Daoy (cell line): ENCODE data around the gene NARS2. TPM values are rescaled to one million over a fixed set of nuclear protein-coding genes. Genes with fewer than 3 reads are reported as not detected.

Source experiments
- DNase-seq: peaks from one replicate; pipeline ENCODE4 v3.0.0-alpha.2; 2015; ENCODE audit warnings: low read depth
- total RNA-seq: library from RNA; depleted of rRNA; stranded (reverse); fragments of >200 nt; shearing (Covaris generic); gene quantifications from 2 replicates; pipeline ENCODE4 v1.2.3, GENCODE V29; 2014

Gene NARS2
- total RNA-seq, 1 experiment from 2014 or later, result 35.8 TPM

DNA sequence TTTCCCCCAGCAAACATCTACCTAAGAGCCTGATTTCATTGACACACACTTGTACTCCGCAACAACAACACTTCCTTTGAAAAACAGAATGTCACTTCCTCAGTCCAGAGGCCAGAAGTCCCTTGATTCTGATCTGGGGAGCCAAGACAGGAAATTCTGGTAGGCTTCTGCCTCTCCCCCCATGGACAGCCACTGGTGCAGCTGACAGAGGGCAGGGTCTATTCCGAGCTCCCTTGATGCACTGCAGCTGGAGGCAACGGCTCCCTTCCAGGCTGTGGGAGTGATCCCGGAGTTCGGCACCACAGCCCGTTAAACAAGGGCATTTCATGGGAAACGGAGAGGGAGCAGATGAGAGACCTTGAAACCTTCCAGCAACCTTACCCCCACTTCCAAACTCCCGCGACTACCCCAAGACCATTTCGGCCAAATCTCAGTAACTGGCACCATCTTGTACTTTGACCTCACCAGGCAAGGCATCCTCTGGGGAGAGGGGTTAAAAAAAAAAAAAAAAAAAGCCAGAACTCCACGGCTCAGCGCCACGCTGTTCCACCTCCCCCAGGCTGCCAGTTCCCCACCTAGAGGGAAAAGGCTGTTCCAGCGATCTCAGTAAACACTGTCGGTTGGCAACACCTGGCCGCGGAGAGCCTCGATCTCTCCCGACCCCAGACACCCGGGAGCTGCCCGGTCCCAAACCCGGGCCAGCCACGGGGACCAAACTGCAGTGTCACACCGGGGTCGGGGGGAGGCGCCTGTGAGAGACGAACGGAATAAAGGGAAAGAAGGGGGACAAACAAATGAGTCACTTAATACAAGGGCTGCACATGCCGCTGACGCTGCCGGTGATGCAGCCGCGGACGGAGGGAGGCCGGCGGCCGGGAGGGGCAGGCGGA lies 158.1 kb downstream of the NARS2 start:
- DNase-seq, result peak; percentile 87

- DNase-seq, result no peak
Measured at GRCh38 chr11:78415338-78415737, 159.3 kb downstream of the NARS2 start.

DNA sequence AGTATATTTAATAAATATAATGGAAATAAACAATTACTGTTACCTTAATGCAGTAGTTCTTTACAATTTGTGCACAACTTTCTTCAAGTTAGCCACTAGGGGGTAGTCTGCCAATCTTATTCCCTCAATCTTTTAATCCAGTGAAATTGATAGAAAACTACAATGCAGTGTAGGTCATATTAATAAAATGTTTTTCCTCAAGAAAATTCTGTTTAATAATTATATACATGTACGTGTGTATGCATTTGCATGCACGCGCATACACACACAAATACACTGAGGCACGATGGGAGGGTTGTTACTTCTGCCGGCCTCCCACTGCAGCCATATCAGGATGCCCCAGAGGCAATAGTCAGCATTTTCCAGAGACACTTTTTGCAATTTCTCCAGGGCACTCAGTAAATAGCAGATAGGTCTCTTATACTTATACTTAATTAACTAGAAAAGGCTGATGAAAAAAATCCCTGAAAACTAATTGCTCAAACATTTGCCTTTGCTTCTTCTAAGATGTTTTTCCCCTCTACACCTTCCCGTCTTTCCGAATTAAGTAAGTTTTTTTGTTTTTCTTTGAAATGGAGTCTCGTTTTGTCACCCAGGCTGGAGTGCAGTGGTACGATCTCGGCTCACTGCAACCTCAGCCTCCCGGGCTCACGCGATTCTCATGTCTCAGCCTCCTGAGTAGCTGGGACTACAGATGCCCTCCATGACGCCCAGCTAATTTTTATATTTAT lies 160.2 kb downstream of the NARS2 start:
- DNase-seq, result no peak

DNA sequence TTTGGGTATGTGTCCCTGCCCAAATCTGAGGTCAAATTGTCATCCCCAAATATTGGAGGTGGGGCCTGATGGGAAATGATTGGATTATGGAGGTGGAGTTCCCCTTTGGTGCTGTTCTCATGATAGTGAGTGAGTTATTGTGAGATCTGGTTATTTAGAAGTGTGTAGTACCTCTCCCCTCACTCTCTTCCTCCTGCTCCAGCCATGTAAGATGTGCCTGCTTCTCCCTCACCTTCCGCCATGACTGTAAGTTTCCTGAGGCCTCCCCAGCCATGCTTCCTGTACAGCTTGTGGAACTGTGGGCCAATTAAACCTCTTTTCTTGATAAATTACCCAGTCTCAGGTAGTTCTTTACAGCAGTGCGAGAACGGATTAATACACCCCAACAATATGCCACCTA lies 166.0 kb downstream of the NARS2 start:
- DNase-seq, result no peak

GRCh38 chr11:78406568-78407196 lies 168.0 kb downstream of the NARS2 start:
- DNase-seq, result no peak

DNA sequence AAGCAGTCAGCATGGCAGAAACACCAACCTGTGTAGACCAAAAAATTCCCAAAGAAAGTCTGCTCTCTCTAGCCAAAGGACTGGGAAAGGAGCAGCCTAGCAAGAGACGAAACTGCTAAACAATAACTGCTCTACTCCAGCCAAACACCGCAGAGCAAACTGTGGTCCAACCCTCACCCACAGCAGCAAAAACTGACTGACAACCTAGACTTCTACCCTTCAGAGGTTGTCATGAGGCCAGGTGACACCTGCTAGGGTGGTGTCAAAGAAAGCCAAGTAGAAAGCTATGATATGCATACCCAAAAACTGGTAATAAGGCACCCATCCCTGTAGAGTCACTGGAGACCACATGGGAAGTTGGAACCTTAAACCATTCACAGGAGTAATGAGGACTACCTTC lies 168.9 kb downstream of the NARS2 start:
- DNase-seq, result no peak

- DNase-seq, result no peak
Measured at GRCh38 chr11:78403781-78404180, 170.9 kb downstream of the NARS2 start.

DNA sequence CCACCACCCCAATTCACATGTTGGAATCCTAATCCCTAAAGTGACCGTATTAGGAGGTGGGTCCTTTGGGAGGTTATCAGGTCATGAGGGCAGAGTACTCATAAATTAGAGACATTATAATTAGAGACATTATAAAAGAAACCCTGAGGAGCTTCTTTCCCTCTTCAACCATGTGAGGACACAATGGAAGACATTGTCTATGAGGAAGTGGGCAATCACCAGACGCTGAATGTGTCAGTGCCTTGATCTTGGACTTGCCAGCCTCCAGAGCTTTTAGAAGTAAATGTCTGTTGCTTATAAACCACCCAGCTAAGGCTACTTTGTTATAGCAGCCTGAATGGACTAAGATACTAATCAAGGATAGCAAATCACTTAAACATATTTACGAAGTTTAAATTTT lies 171.8 kb downstream of the NARS2 start:
- DNase-seq, result no peak

DNA sequence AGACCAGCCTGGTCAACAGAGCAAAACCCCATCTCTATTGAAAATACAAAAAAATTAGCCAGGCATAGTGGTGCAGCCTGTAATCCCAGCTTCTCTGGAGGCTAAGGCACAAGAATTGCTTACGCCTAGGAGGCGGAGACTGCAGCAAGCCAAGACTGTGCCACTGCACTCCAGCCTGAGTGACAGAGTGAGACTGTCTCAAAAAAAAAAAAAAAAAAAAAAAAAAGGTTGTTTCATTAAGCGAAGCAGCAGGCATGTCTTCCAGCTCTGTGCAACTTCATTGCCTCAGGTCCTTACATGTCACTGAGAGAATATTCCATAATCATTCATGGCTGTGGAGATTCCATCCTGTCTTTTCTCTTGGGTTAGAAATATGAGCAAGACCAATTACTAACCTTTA lies 174.0 kb downstream of the NARS2 start:
- no peak for DNase-seq

- no peak for DNase-seq
Measured at GRCh38 chr11:78400116-78400515, 174.5 kb downstream of the NARS2 start.

GRCh38 chr11:78399136-78399535 lies 175.5 kb downstream of the NARS2 start:
- DNase-seq, result no peak

DNA sequence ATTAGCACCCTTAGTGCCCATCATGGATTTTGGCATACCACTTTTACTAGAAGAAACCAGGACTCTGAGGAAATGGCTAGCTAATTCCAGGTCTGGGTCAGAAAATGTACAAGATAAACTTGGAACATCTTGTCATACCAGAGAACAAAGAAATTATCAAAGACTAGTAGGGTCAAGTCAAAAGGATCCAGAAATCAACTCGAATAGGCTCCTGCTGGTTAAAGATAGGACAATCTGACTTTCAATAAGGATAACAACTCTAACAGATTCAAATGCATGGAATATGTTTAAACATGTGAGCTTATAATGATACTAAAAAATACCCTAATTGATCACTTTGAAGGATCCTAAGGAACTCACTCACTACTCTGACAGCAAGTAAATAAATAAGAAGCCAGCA lies 175.9 kb downstream of the NARS2 start:
- no peak for DNase-seq

DNA sequence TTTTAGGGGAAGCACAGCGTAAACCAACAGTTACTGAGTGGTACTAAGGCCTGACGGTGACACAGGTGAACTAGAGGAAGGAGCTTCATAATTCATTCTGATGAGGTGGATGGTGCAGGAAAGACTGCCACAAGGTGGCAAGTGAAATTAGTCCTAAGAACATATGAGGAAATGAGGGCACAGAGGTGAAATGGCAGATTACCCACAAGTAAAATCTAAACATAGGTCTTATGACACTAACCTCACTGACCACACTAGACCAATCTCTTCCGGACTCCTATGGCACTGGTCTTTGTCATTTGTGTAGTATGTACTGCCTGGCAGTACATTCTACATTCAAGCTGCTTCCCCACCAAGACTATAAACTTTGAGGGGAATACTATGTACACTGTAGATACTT lies 177.3 kb downstream of the NARS2 start:
- no peak for DNase-seq

DNA sequence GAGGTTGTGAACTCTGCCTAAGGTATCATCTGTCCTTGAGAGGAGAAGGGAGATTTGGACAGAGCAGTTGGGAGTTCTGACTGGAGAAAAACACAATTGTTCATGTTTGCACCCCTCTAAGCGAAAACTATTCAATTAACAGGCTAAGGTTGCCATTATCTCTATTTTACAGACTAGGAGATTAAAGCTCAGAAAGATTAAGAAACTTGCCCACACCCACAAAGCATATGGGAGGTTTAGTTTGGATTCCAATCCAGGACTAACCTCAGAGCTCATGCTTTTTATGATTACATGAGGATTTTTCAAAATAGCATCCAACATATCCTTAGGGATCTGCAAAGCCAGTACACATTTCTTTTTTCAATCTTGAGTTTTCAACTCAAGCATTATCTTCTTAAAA lies 179.1 kb downstream of the NARS2 start:
- DNase-seq, result no peak

- no peak for DNase-seq
Measured at GRCh38 chr11:78392854-78393253, 181.8 kb downstream of the NARS2 start.

GRCh38 chr11:78391424-78391823 lies 183.2 kb downstream of the NARS2 start:
- no peak for DNase-seq

DNA sequence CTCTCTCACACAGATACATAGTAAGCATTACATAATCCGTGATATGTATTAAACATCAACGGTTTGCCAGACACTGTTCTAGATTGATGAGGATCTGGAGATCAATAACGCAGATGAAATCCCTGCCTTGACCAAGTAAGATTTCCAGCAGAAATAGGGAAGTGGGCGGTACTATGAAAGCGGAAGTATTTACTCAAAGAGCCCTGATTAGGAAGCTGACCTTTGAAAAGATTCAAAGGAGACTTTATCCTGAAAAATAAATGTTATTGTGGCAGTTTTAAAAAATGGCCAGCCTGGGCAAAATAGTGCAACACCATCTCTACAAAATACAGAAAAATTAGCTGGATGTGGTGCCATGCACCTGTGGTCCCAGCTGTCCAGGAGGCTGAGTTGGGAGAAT lies 183.9 kb downstream of the NARS2 start:
- no peak for DNase-seq

DNA sequence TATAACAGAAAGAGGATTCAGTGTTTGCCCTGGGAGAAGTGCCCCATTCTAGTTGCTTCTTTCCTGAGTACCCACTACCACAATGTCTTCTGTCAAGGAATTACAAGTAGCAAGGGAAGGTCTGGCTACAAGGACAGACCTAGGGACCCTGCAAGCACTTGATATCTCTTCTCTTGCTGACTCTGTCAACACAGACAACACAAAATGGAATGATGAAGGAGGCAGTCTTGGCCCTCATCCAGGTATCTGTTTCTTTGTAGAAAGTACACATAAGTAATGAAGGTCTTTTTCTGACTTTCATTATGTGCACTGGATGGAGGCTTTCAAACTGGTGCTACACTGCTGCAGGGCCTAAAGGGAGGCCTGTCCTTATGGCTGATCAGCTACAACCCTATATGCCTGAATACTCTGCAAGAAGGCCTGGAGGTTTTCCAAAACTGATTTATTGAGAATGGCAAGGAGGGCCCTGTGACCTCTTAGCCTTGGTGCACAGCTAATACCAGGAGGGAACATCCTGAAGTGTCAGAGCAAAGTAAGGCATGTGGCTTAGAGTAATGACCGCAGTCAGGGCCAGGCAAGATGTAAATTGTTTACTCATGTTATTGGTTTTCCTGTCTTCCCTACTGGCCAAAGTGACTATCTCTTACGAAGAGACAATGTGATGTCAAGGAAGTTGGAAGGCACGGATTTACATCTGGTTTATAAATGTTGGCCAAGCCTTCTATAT lies 188.3 kb downstream of the NARS2 start:
- DNase-seq, result no peak
